HG03558 (cell line): Measurements from ENCODE around the gene KCNMA1.

Experiments
- ATAC-seq: cut with Tn5 transposase; IDR thresholded peaks from one replicate; pipeline ENCODE4 v1.9.1; 2021; ENCODE audit warnings: moderate number of reproducible peaks; ENCODE audit not compliant: unreplicated experiment; ENCODE audit errors: extremely low read depth

Gene KCNMA1

GRCh38 chr10:77160679-77161078 lies 476.9 kb downstream of the KCNMA1 start:
- no peak for ATAC-seq

GRCh38 chr10:77159538-77160110 lies 478.0 kb downstream of the KCNMA1 start:
- ATAC-seq, result no peak

DNA sequence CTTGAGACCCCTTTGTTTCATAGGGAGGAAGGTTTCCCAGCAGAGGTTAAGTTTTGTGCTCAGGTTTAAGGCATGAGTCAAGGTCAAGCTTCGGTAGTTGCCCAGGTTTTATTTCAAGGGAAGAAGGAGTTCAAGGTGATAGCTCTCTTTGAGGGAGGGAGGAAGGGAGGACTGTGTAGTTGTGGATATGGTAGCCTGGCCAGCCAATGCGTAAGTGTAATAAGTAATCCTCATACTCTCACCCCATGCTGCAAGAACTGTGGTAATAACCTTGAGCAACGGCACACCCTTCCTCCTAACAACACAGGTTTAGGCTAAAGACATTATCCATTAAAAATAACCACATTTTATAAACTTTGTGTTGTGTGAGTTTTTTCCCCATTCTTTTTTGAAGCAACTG lies 478.9 kb downstream of the KCNMA1 start:
- ATAC-seq, result no peak

GRCh38 chr10:77157248-77158019 lies 480.2 kb downstream of the KCNMA1 start:
- ATAC-seq, result no peak

DNA sequence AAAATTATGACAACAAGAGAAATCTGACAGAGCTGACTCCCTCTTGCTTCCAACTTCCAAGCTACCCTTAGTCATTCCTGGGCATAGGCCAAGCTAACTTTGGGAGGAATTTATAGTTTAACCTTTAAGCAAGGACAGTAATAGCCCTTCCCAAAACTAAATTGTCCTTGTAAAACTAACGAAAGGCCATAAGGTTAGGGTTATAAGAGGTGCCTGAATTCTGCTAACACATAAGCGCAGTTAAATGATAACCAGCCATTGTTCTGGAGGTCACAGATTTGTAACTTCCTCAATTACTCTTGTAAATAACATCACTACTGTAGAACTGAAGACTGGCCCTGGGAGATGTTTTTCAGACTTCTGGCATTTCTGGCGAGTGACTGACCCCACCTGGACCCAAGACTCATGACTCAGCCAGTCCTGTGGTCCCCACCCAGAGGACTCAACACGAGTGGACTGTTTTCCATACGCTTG lies 481.2 kb downstream of the KCNMA1 start:
- no peak for ATAC-seq

DNA sequence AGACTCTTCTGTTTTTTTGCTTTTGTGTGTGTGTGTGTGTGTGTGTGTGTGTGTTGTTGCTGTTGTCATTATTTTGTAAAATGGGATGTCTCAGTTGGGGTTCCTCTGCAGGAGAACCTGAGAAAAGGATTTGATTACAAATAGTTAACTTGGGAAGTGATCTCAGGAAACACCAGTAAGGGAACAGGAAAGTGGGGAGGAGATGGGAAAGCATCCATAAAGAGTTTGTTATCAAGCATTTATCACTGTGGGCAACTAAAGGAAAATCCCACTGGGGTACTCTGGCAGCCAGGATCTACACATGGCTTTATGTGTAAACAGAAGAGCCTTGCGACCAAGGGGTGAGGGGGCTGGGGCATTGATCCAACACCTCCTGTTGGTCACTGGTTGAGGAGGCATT lies 485.4 kb downstream of the KCNMA1 start:
- no peak for ATAC-seq

DNA sequence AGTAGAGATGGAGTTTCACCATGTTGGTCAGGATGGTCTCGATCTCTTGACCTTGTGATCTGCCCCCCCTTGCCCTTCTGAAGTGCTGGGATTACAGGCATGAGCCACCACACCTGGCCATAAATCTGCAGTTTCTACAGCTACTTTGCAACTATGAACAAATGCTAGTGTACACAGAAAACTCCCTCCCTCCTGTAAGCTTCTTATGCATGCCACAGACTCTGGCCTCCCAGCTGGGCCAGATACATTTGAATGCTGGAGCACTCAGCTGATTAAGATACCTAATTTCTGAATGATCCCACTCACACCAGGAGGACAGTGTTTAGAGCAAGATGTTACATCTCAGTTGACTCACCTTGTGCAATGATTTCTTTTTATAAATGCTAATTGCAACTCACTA lies 486.2 kb downstream of the KCNMA1 start:
- no peak for ATAC-seq

- no peak for ATAC-seq
Observed at GRCh38 chr10:77149706-77150105, 487.9 kb downstream of the KCNMA1 start.

DNA sequence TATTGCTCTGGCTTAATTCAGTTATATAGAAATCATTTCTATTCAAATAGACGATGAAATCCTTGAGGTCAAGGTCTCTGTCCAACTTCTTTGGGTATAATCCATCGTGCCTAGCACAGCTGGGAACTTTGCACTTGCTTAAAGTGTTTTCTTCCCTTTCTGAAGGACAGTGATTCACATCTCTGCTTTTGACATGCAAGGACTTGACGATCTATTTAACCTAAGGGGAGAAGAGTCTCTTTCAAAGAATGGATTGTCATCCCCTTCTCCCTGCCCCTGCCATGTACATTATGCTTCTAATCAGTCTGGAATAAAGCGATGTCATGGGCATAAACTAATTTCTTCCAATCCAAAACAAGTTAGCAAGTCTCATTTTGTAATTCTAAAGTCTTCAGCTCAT lies 488.6 kb downstream of the KCNMA1 start:
- no peak for ATAC-seq

- ATAC-seq, result no peak
Observed at GRCh38 chr10:77147871-77148270, 489.7 kb downstream of the KCNMA1 start.

DNA sequence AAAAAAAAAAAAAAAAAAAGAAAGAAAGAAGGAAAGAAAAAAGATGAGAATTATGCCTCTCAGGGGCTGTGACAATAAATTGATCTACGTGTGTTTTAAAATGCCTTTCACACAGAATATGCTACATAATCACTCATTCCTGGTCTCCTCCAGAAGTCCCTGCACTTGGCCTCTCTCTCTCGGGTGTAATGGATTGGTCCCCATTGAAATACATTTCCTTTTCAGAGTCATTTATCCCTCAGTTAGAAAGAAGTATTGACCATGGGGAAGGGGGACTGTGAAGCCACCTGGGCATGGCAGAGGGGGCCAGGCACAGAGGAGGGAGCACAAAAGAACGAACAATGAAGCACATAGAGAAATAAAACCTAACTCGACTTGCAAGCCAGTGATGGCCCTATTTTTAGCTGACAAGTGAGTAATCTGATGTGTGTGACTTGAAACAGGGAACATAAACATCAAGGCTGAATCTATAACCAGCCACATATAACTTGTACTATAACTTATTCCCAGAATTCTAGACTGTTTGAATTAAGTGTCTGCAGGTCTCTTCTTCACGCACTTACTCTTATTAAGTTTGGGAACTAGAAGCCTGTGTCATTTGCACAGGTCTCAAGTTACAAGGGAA lies 490.8 kb downstream of the KCNMA1 start:
- no peak for ATAC-seq

GRCh38 chr10:77144656-77145055 lies 493.0 kb downstream of the KCNMA1 start:
- ATAC-seq, result no peak

DNA sequence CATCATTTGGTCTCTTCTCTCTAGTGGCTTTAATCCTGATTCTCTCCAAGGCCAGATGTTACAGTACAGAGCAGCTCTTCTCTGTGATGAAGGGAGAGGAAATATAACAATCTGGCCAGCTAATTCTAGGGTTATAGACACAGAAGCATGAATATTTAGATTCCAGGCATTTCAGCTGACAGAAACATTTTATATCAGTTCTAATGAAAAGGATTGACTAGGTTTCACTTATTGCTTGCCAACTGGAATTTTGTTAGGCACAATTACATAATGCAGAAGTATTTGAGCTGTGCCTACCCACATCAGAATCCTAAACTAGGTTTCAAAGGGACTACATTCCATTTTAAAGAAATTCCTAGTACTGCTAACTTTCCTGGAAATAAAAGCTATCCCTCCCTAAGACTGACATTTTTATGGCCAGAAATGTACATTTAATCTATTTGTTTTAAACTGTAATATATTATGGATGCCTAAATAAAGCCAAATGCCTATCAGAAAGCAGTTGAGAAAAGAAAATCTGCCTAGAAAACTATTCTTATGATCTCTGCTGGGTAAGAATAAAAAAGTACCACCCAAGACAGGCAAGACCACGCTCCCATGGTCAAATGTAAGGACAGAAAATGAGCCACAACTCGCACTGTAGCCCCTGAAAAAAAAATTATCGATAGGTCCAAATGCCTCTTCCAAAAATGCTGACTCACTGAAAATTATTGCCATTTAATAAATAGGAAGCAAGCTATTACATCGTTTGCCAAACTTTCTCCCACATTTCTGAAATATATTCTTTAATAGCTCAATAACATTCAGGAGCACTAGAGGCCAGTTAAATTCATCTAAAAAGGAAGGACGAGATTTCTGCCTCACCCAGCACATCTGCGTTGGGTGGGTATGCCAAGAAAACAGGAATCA lies 498.1 kb downstream of the KCNMA1 start:
- ATAC-seq, result no peak

DNA sequence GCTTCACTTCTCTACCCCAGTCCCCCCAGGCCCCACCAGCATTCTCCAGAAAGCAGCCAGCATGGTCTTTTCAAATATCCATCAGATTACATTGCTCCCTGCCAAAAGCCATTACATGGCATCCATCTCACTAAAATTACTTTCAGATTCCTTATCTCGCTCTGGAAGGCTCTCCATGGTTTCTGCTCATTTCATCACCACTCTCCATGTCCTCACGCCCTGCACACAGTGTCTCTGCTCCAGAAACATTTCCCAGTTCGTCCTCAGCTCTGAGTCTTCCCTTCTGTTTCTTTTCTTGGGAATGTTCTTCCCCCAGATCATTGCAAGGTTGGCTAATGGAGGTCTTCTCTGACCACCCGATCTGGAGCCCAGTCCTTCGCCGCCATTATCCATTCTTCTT lies 499.1 kb downstream of the KCNMA1 start:
- ATAC-seq, result no peak

GRCh38 chr10:77135555-77135954 lies 502.1 kb downstream of the KCNMA1 start:
- no peak for ATAC-seq

DNA sequence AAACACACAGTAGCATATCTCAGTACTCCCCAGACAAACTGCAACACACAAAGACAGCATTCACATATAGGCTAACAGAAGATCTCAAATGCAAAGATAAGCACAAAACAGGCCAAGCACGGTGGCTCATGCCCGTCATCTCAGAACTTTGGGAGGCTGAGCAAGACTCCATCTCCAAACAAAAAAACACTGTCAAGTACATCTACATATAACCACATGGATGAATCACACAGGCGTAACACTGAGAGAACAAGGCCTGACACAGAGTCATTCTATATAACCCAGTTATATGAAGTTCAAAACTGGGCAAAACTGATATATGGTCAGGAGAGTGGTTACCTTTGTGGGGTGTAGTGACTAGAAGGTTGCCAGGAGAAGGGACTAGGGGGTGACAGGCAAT lies 506.4 kb downstream of the KCNMA1 start:
- no peak for ATAC-seq

DNA sequence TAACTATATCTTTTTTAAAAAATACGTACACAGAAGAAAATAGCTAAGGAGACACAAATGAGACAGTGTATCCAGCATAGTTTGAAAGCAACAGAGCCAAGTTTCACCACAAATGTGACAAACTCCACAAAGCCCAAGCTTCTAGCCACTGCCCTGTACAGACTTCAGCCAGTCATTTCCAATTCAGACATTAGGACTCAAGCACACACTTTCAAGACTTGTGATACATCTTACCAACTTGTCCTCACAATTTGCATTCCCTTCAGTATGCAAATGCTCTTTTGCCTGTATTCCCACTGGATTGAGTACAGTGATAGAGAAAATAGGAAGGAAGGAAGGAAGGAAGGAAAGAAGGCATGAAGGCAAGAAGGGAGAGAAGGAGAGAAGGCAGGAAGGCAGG lies 510.4 kb downstream of the KCNMA1 start:
- no peak for ATAC-seq

DNA sequence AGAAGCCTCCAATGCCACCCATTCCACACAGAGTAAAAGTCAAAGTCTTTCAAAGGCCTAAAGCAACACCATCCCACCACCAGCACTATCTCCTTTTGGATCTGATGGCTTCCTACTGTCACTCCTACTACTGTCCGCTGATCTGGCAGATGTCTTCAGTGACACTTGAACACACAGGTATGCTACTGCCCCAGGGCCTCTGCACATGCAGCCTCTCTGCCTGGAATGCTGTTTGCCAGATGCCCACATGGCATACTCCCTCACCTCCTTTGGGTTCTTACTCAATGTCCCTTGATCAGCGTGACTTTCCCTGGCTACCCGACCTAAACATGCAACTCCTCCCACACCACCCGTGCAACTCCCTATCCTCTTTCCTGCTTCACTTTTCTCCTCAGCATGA lies 512.4 kb downstream of the KCNMA1 start:
- no peak for ATAC-seq

GRCh38 chr10:77123330-77123729 lies 514.3 kb downstream of the KCNMA1 start:
- ATAC-seq, result no peak

- no peak for ATAC-seq
Observed at GRCh38 chr10:77121829-77122228, 515.8 kb downstream of the KCNMA1 start.
